Measurements from ENCODE around the gene PDSS2.

- TF ChIP-seq CTCF (IDR thresholded peaks at IDR 0.05) (peak; percentile 84), EZH2phosphoT487 (IDR thresholded peaks at IDR 0.05; ENCODE audit: borderline replicate concordance, low read depth) (no peak), YY1 (IDR thresholded peaks at IDR 0.05; ENCODE audit: low read depth) (no peak), EP300 (IDR thresholded peaks at IDR 0.05; ENCODE audit: borderline replicate concordance in 1 of 2, low read depth in 1 of 2, low read length in 1 of 2) (no peak), TCF12 (IDR thresholded peaks at IDR 0.05) (no peak), POLR2AphosphoS5 (IDR thresholded peaks at IDR 0.05; ENCODE audit: low read depth, low read length) (no peak), MAX (IDR thresholded peaks at IDR 0.05; ENCODE audit: low read depth) (no peak), CHD2 (IDR thresholded peaks at IDR 0.05; ENCODE audit: low read length, partially characterized antibody) (peak; percentile 39), TAF1 (IDR thresholded peaks at IDR 0.05; ENCODE audit: borderline replicate concordance, low read depth, low read length) (no peak), GABPA (IDR thresholded peaks at IDR 0.05; ENCODE audit: low read depth) (no peak), MXI1 (IDR thresholded peaks at IDR 0.05; ENCODE audit: low read depth, low read length) (no peak)
These were observed 141.1 kb downstream of the PDSS2 start for GRCh38 chr6:107318100-107318736.
